Measurements from ENCODE around the gene SLC39A7.

The SLC39A7 gene
- 24.0 to 34.7 reads per million in 2 donors for total RNA-seq

GRCh38 chr6:33200219-33201146 is at the start of gene SLC39A7, which contains the start of gene RXRB:
Gene SLC39A7 (plus strand): TSS chr6:33200867. CDS start chr6:33201246, 379 bp downstream.
Gene RXRB (minus strand): TSS chr6:33200665. CDS start chr6:33200476, 189 bp downstream.
- peak; percentile 96 to 99 (median 98) for DNase-seq

- no peak for DNase-seq
These were observed 49.6 kb upstream of the SLC39A7 start for GRCh38 chr6:33151050-33151449.

GRCh38 chr6:33154349-33154748 is 46.3 kb upstream of the SLC39A7 start:
- DNase-seq: no peak

GRCh38 chr6:33156561-33156960 is 44.1 kb upstream of the SLC39A7 start:
- DNase-seq: no peak

- no peak for DNase-seq
These were observed 43.7 kb upstream of the SLC39A7 start for GRCh38 chr6:33156964-33157363.

GRCh38 chr6:33160096-33160495 is 40.6 kb upstream of the SLC39A7 start:
- no peak for DNase-seq

GRCh38 chr6:33160728-33161344 is 39.8 kb upstream of the SLC39A7 start:
- DNase-seq: no peak

- peak; percentile 69 to 74 (median 72) for DNase-seq
These were observed 39.0 kb upstream of the SLC39A7 start for GRCh38 chr6:33161354-33162331.

- no peak for DNase-seq
These were observed 37.1 kb upstream of the SLC39A7 start for GRCh38 chr6:33163540-33163939.

- no peak for DNase-seq
These were observed 36.5 kb upstream of the SLC39A7 start for GRCh38 chr6:33164176-33164575.

GRCh38 chr6:33164665-33165373 is 35.8 kb upstream of the SLC39A7 start:
- no peak for DNase-seq

- no peak for DNase-seq
These were observed 34.9 kb upstream of the SLC39A7 start for GRCh38 chr6:33165581-33166258.

GRCh38 chr6:33166363-33166762 is 34.3 kb upstream of the SLC39A7 start:
- DNase-seq: no peak

- DNase-seq: no peak
These were observed 33.9 kb upstream of the SLC39A7 start for GRCh38 chr6:33166811-33167210.

- DNase-seq: no peak
These were observed 33.0 kb upstream of the SLC39A7 start for GRCh38 chr6:33167374-33168283.

- DNase-seq: no peak
These were observed 32.4 kb upstream of the SLC39A7 start for GRCh38 chr6:33168284-33168601.

- no peak for DNase-seq
These were observed 32.0 kb upstream of the SLC39A7 start for GRCh38 chr6:33168639-33169038.

- no peak for DNase-seq
These were observed 31.1 kb upstream of the SLC39A7 start for GRCh38 chr6:33169291-33170175.
